ENCODE measurements around the gene EBF3. TPM values are rescaled to one million over a fixed set of nuclear protein-coding genes. Genes with fewer than 3 reads are reported as not detected.

Gene EBF3
- total and polyA plus RNA-seq, 9 of the 15 experiments (the other 6 are each of a cell fraction or from before 2014, with no cell fraction given), result not detected

DNA sequence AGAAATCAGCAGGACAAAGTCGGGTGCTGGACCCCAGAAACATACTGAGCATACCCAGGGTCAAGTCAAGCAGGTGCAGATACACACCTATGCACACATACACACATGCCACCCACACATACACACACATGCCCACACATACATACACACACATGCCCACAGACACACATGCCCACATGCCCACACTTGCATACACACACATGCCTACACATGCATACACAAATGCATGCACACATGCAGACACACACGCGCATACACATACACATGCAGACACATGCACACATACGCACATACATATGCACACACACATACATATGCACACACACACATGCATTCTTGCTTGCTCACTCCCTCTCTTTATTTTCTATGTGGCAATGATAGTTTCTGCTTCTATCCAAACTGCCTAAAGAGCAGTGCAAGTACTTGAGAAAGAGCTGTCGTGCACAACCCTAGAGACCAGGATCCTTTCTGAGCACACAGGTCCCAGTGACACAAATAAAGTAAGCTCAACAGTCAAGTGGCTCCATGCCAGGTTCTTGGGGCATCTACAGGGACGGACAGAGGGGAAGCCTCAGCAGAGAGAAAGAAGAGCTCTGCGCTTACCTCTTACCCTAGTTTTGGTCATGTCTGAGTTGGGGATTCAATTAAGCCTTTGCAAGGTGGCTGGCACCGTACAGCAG is 83.7 kb downstream of the EBF3 start:
- Histone ChIP-seq H3K4me3 (no peak overlapping the region), H3K9me1 (ENCODE audit: control insufficient read depth, insufficient read depth, low read length) (no peaks in the 10 kb centered on the region), H3K27ac (ENCODE audit: extremely low read depth, low read depth, low read length) (no peak overlapping the region), H3K27me3 (ENCODE audit: control insufficient read depth in 2 of 2, insufficient read depth in 2 of 2, low read length in 2 of 2) (peaks cover 2 to 9% of the 10 kb centered on the region in 2 experiments; a peak in 2 of 5 replicates), H3K36me3 (ENCODE audit: control insufficient read depth, insufficient read depth, low read length) (no peaks in the 10 kb centered on the region), H3K9ac (ENCODE audit: insufficient read depth in 1 of 2, low read depth in 2 of 2, low read length in 2 of 2) (no peak overlapping the region), H3K4me2 (ENCODE audit: insufficient read depth, low read length) (no peak overlapping the region), H3K9me3 (replicated peaks; ENCODE audit: control insufficient read depth, insufficient read depth, low read depth, low read length) (no peaks in the 10 kb centered on the region), H3K4me1 (replicated peaks in 1 of 2; ENCODE audit: control insufficient read depth in 2 of 2, insufficient read depth in 2 of 2, low read length in 2 of 2) (no peaks in the 10 kb centered on the region), H4K20me1 (replicated peaks; ENCODE audit: control insufficient read depth, insufficient read depth, low read length) (no peaks in the 10 kb centered on the region), H3K79me2 (ENCODE audit: control insufficient read depth, insufficient read depth, low read length) (no peaks in the 10 kb centered on the region), H2AFZ (ENCODE audit: low read depth, low read length) (no peak overlapping the region)
- in situ Hi-C loops (cut with MboI) (no loop called here), intact Hi-C loops (cut with micrococcal nuclease) (no loop called here)
- no peak for FAIRE-seq
- 13% methylated on average over 8 of the region's 8 CpGs for WGBS (ENCODE audit: insufficient coverage, low coverage, missing lambda C conversion rate)
- ChIA-PET CTCF (ENCODE audit: low intra/inter-chr PET ratio) (no interaction called here), POLR2A (no interaction called here)
- DNase-seq (ENCODE audit: extremely low read depth in 1 of 4, low spot score in 3 of 4), result no peak
- no peak for ATAC-seq
- no TSS peak for BruUV-seq (replicated peaks)
- no peak for TF ChIP-seq USF1 (CRISPR knock-in tag; IDR thresholded peaks at IDR 0.05)
- no peak for TF ChIP-seq TBP (optimal IDR thresholded peaks at IDR 0.05; ENCODE audit: low read depth, low read length)
- no peak for TF ChIP-seq MED1 (CRISPR knock-in tag; IDR thresholded peaks at IDR 0.05; ENCODE audit: borderline replicate concordance)
- TF ChIP-seq MAFF (IDR thresholded peaks at IDR 0.05; ENCODE audit: low read length), result no peak
- no peak for TF ChIP-seq GATAD2A (IDR thresholded peaks at IDR 0.05)
- TF ChIP-seq CUX1 (CRISPR knock-in tag; IDR thresholded peaks at IDR 0.05), result no peak
- no peak for TF ChIP-seq PYGO2 (tag; IDR thresholded peaks at IDR 0.05)
- TF ChIP-seq SAFB (IDR thresholded peaks at IDR 0.05; ENCODE audit: borderline replicate concordance, low read depth, low read length), result no peak
